Left ventricle myocardium inferior (tissue), 1 donor: Measurements from ENCODE around the gene CASTOR1. TPM values are rescaled to one million over a fixed set of nuclear protein-coding genes. Genes with fewer than 3 reads are reported as not detected.

Source experiments
- DNase-seq: peaks from one replicate; pipeline ENCODE4 v3.0.0-alpha.2; 2020
- H3K27ac ChIP-seq: fragments of 200-600 bp; replicated peaks from 2 replicates; pipeline ENCODE4 v1.8.0; 2021
- H3K27me3 ChIP-seq: fragments of 200-600 bp; 2 replicates; pipeline ENCODE4 v1.8.0; 2021; ENCODE audit warnings: low read depth
- H3K36me3 ChIP-seq: fragments of 200-600 bp; 2 replicates; pipeline ENCODE4 v1.8.0; 2021
- H3K4me1 ChIP-seq: fragments of 200-600 bp; 2 replicates; pipeline ENCODE4 v1.8.0; 2021
- H3K4me3 ChIP-seq: fragments of 200-600 bp; 2 replicates; pipeline ENCODE4 v1.8.0; 2021; ENCODE audit warnings: mild to moderate bottlenecking, moderate library complexity
- H3K9me3 ChIP-seq: fragments of 200-600 bp; replicated peaks from 2 replicates; pipeline ENCODE4 v1.8.0; 2021
- CTCF ChIP-seq: fragments of 200-600 bp; IDR thresholded peaks from 2 replicates; pipeline ENCODE4 v1.8.0; 2021; ENCODE audit warnings: antibody characterized with exemption, mild to moderate bottlenecking, borderline replicate concordance
- intact Hi-C: fragments of 100-400 bp; cut with micrococcal nuclease; formaldehyde crosslinking; loops from one replicate; pipeline ENCODE4 v1.11.0; 2022
- total RNA-seq: library from RNA; stranded (reverse); fragmentation: NEBNext Ultra II Directional; extraction: Animal tissue kit (Norgen Biotek cat#: 25700); gene quantifications from one replicate; pipeline ENCODE4 v1.2.1, GENCODE V29; 2021
- donor health status: DM: no; HTN: yes; CAD: no; lungs with severe emphysema.

Gene CASTOR1
- total RNA-seq, 1 donor from 2014 or later: 6.5 TPM

- Histone ChIP-seq H3K27me3 (no peaks in the 10 kb centered on the region), H3K4me3 (no peak overlapping the region), H3K36me3 (peaks cover 41% of the 10 kb centered on the region), H3K4me1 (peaks cover 99% of the 10 kb centered on the region), H3K27ac (peak overlapping the region; percentile 87), H3K9me3 (no peaks in the 10 kb centered on the region)
- intact Hi-C loops: no loop called here
- no peak for TF ChIP-seq CTCF
- no peak for DNase-seq
Measured at GRCh38 chr22:30302810-30303138, 13.5 kb upstream of the CASTOR1 start.

- intact Hi-C loops: no loop called here
- TF ChIP-seq CTCF: no peak
- Histone ChIP-seq H3K27me3 (no peaks in the 10 kb centered on the region), H3K4me3 (no peak overlapping the region), H3K36me3 (peaks cover 47% of the 10 kb centered on the region), H3K4me1 (peaks cover 97% of the 10 kb centered on the region), H3K9me3 (no peaks in the 10 kb centered on the region), H3K27ac (peak overlapping the region; percentile 87)
- peak; percentile 57 for DNase-seq
Measured at GRCh38 chr22:30301995-30302809, 12.9 kb upstream of the CASTOR1 start.

- Histone ChIP-seq H3K36me3 (peaks cover 75% of the 10 kb centered on the region), H3K27ac (peak overlapping the region; percentile 87), H3K4me1 (peaks cover 68% of the 10 kb centered on the region), H3K4me3 (no peak overlapping the region), H3K9me3 (no peaks in the 10 kb centered on the region), H3K27me3 (no peaks in the 10 kb centered on the region)
- no peak for DNase-seq
- intact Hi-C loops: no loop called here
- TF ChIP-seq CTCF: no peak
Measured at GRCh38 chr22:30299322-30299721, 10.0 kb upstream of the CASTOR1 start.

- DNase-seq: no peak
- Histone ChIP-seq H3K9me3 (no peaks in the 10 kb centered on the region), H3K4me3 (no peak overlapping the region), H3K36me3 (peaks cover 77% of the 10 kb centered on the region), H3K27ac (peak overlapping the region; percentile 87), H3K27me3 (no peaks in the 10 kb centered on the region), H3K4me1 (peaks cover 57% of the 10 kb centered on the region)
- intact Hi-C loops: no loop called here
- no peak for TF ChIP-seq CTCF
Measured at GRCh38 chr22:30297991-30298701, 8.8 kb upstream of the CASTOR1 start.

GRCh38 chr22:30297276-30297990 lies 8.1 kb upstream of the CASTOR1 start:
- DNase-seq: no peak
- Histone ChIP-seq H3K4me1 (peaks cover 52% of the 10 kb centered on the region), H3K4me3 (no peak overlapping the region), H3K9me3 (no peaks in the 10 kb centered on the region), H3K27ac (peak overlapping the region; percentile 87), H3K27me3 (no peaks in the 10 kb centered on the region), H3K36me3 (peaks cover 82% of the 10 kb centered on the region)
- TF ChIP-seq CTCF: no peak
- intact Hi-C loops: no loop called here
